Fibroblast of mammary gland (primary cell): Measurements from ENCODE around the gene CROCC2.

Experiments used
- DNase-seq: peaks from one replicate; pipeline ENCODE4 v3.0.0-alpha.2; 2010; ENCODE audit warnings: low read depth
- H3K4me3 ChIP-seq: 2 replicates; pipeline ENCODE4 v1.5.1; 2011; ENCODE audit warnings: low read depth, mild to moderate bottlenecking, low read length, moderate library complexity; ENCODE audit not compliant: control insufficient read depth
- TF ChIP-seq, protein P1 (sequence below): conservative IDR thresholded peaks from 2 replicates; pipeline ENCODE4 v1.5.1; 2011; ENCODE audit warnings: low read depth, low read length, inconsistent platforms; ENCODE audit not compliant: control insufficient read depth, insufficient read depth

The CROCC2 gene

DNA sequence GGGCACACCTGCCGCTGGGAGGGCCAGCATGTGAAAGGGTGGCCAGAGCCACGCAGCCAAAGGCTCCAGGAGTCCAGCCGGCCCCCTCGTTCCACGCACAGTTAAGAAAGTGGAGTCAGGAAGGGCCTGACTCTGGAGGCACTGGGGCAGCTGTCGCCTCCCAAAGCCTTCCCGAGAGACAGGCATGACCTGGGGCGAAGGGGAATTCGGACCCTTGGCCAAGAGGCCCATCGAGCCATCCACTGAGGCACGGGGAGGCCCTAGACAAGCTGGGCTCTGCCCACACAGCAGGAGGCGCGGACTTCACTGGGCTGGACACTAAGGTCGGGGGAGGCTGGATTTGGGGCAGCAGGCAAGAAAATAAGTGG, 53.8 kb downstream of the CROCC2 start:
- TF ChIP-seq, protein P1, sequence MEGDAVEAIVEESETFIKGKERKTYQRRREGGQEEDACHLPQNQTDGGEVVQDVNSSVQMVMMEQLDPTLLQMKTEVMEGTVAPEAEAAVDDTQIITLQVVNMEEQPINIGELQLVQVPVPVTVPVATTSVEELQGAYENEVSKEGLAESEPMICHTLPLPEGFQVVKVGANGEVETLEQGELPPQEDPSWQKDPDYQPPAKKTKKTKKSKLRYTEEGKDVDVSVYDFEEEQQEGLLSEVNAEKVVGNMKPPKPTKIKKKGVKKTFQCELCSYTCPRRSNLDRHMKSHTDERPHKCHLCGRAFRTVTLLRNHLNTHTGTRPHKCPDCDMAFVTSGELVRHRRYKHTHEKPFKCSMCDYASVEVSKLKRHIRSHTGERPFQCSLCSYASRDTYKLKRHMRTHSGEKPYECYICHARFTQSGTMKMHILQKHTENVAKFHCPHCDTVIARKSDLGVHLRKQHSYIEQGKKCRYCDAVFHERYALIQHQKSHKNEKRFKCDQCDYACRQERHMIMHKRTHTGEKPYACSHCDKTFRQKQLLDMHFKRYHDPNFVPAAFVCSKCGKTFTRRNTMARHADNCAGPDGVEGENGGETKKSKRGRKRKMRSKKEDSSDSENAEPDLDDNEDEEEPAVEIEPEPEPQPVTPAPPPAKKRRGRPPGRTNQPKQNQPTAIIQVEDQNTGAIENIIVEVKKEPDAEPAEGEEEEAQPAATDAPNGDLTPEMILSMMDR, result no peak
- DNase-seq, result no peak
- no peak overlapping the region for H3K4me3 ChIP-seq

DNA sequence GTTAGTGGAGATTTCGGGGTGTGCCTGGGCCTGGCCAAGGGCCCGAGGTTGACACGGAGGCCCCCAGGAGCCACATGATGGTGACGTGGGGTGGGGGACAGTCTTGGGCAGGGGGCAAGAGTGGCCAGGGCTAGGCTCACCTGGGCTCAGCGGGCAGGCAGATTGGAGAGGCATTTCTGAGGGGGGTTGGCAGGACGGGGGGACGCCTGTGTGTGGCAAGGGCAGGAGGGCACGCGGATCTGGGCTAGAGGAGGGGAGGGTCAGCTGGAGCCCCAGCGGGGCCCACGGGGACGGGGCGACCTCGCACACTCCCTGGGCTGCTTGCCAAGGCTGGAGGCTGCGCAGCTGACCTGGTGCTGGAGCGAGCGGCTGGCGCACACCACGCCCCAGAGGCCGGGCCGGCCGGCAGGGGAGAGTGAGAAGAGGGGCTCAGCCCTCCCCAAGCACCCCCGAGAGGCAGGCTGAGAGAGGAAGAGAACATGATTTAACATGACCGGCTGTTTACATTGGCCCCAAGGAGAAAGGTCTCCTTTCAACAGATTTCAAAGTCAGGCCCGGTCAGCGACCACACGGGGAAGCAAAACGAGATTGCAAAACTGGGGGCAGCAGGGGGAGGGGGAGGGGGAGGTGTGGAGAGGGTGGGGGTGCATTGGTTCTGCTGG, 54.3 kb downstream of the CROCC2 start:
- peak; percentile 79 for DNase-seq
- H3K4me3 ChIP-seq, result no peak overlapping the region
- TF ChIP-seq, protein P1, result no peak

DNA sequence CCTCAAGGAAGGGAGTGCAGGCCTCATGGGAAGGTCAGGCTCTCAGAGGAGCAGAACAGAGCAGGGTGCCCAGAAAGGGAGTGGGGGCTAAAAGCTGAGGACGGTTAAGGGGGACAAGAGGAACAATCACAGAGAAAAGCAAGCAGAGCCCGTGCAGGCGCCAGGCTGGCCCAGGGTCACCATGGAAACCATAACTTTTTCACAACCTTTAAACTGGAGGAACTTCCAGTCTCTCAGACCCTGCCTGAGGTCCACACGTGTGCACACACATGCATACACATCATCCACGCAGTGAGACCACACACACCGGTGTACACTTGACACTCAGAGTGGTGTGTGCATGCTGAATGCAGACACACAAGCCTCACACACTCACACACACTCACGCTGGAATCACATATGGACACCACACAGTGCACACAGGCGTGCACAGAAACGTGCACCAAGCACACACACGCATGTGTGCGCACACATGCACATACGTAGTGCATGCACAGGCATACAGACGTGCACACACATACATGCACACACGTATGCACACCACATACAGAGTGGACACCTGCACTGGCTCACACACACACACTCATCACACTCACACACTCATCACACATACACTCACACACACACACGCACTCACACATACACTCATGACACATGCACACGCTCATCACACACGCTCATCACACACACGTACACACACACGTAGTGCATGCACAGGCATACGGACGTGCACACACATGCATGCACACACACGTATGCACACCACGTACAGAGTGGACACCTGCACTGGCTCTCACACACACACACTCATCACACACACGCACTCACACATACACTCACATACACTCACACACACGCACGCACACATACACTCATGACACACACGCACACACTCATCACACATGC, 55.1 kb downstream of the CROCC2 start:
- TF ChIP-seq, protein P1, result no peak
- DNase-seq, result peak; percentile 48
- no peak overlapping the region for H3K4me3 ChIP-seq

DNA sequence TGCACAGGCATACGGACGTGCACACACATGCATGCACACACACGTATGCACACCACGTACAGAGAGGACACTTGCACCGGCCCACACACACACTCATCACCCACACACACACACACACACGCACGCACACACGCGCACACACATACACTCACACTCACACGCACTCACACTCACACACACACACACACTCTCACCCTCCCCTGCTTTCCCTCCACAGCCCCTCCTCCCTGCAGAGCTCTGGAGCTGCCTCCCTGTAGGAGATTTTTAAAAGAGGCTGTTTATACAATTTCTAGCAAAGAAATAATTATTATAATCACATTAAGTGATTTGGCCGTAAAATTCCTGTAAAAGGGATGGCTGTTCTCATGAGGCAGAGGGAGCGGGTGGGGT, 55.8 kb downstream of the CROCC2 start:
- no peak for DNase-seq
- TF ChIP-seq, protein P1, result no peak
- no peak overlapping the region for H3K4me3 ChIP-seq

DNA sequence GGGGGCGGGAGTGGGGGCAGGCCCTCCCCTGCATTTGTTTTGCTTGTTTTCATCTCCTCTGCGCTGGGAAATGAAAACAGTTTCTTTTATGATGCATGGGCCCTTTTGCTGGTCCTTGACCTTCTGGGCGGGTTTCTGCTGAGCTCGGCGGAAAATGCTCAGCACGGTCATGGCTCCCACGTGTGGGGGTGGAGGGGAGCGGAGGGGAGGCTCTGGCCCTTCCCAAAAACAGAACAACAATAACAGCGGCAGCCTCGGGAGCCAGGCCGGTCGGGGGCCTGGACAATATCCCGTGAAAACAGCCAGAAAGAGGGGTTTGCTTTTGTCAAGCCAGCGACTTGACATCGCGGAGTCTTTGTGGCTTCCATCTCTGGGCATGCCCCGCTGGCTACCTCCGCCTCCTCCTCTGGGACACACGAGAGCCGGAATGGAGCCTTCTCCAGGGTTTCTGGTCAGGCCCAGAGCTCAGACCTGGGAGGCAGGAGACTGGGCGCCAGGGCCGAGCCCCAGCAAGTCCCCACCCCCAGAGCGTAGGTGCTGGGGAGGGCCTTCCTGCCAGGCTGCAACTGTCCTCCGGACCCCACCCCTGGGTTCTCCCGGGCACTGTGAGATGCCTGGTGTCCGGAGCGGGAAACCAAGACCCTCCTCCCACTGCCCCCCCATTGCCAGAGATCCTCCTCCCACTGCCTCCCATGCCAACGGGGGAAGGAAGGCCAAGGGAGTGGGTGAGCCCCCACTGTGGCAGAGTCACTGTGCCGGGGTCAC, 56.3 kb downstream of the CROCC2 start:
- TF ChIP-seq, protein P1, result no peak
- H3K4me3 ChIP-seq, result no peak overlapping the region
- DNase-seq, result peak; percentile 66

DNA sequence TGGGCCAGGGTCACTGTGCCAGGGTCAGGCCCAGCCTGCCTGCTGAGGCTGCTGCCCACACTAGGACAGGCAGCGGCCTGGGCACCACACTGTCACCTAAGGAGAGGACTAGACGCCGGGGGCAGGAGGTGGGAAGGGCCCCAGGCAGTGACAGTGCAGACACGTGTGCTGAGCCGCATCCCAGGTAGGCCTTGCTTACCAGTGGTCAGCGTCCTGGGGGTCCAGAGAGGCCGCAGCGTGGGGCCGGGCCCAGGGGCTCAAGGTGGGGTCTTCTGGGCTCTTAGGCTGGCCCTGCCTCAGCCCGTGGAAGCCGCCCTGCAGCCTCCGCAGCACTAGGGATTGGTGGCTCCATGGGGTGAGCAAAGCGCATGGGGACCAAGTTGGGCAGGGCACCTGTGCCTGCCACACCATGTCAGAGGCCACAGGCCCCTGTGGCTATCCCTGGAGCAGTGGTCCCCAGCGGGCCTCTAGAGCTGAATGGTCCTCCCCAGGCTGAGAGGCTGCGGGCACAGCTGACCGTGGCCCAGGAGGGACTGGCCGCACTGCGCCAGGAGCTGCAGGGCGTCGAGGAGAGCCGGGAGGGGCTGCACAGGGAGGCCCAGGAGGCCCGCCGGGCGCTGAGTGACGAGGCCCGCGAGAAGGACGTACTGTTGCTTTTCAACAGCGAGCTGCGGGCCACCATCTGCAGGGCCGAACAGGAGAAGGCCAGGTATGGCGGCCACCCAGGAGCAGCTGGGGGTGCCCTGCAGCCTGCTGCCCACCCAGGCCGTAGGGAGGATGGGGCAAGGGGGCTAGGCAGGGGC, 57.1 kb downstream of the CROCC2 start:
- H3K4me3 ChIP-seq, result no peak overlapping the region
- no peak for DNase-seq
- TF ChIP-seq, protein P1, result no peak
